HepG2 (cell line): Measurements from ENCODE around the gene UBQLN1. TPM values are rescaled to one million over a fixed set of nuclear protein-coding genes. Genes with fewer than 3 reads are reported as not detected.
A peak's percentile ranks its signal among the peaks of the same experiment; 100 is the strongest.

Experiments used
- ATF7 ChIP-seq, 2 experiments: fragments of 450-650 bp in 1 of 2; sonication (generic) in 1 of 2; formaldehyde crosslinking in 1 of 2; IDR thresholded peaks; 2 replicates each; pipeline versions ENCODE4 v1.4.0 to v1.6.1; 2016 to 2020; ENCODE audit warnings: antibody characterized with exemption in 1 of 2, mild to moderate bottlenecking in 1 of 2, missing genetic modification reagents in 1 of 2
- FOXO4 ChIP-seq: sonication (generic); formaldehyde crosslinking; conservative IDR thresholded peaks from 2 replicates; pipeline ENCODE4 v1.8.1; 2023; ENCODE audit warnings: missing genetic modification reagents
- GZF1 ChIP-seq: sonication (generic); formaldehyde crosslinking; IDR thresholded peaks from 2 replicates; pipeline ENCODE4 v1.5.1; 2020; ENCODE audit warnings: mild to moderate bottlenecking, missing genetic modification reagents
- HMG20A ChIP-seq: IDR thresholded peaks from 2 replicates; pipeline ENCODE4 v1.6.1; 2016; ENCODE audit warnings: borderline replicate concordance
- HNRNPH1 ChIP-seq: fragments of 200-400 bp; formaldehyde crosslinking; optimal IDR thresholded peaks from 2 replicates; pipeline ENCODE3; 2017; ENCODE audit warnings: mild to moderate bottlenecking, low read depth, low read length
- HNRNPL ChIP-seq: fragments of 200-400 bp; formaldehyde crosslinking; IDR thresholded peaks from 2 replicates; pipeline ENCODE4 v1.6.1; 2017; ENCODE audit warnings: mild to moderate bottlenecking, low read depth, low read length
- KDM5B ChIP-seq: sonication (generic); formaldehyde crosslinking; IDR thresholded peaks from 2 replicates; pipeline ENCODE4 v1.4.0; 2020; ENCODE audit warnings: missing genetic modification reagents, mild to moderate bottlenecking, borderline replicate concordance
- SNRNP70 ChIP-seq: fragments of 200-400 bp; formaldehyde crosslinking; IDR thresholded peaks from 2 replicates; pipeline ENCODE4 v1.6.1; 2017; ENCODE audit warnings: mild to moderate bottlenecking, low read depth, low read length, moderate library complexity
- TAF15 ChIP-seq: fragments of 200-400 bp; formaldehyde crosslinking; IDR thresholded peaks from one replicate; pipeline ENCODE4 v1.6.1; 2018; ENCODE audit warnings: mild to moderate bottlenecking, low read depth, low read length; ENCODE audit not compliant: poor library complexity, severe bottlenecking
- TBX2 ChIP-seq: sonication (generic); formaldehyde crosslinking; IDR thresholded peaks from 2 replicates; pipeline ENCODE4 v1.5.0; 2020; ENCODE audit warnings: missing genetic modification reagents, mild to moderate bottlenecking, borderline replicate concordance
- TCF7 ChIP-seq: sonication (generic); IDR thresholded peaks from 2 replicates; pipeline ENCODE4 v1.6.1; 2016; ENCODE audit warnings: antibody characterized with exemption, low read depth
- ZBTB8A ChIP-seq: sonication (generic); formaldehyde crosslinking; IDR thresholded peaks from 2 replicates; pipeline ENCODE4 v1.4.0; 2020; ENCODE audit warnings: mild to moderate bottlenecking, low read depth, missing genetic modification reagents, borderline replicate concordance
- ZFAT ChIP-seq: sonication (generic); formaldehyde crosslinking; conservative IDR thresholded peaks from 2 replicates; pipeline ENCODE4 v1.8.1; 2023; ENCODE audit warnings: missing genetic modification reagents, inconsistent platforms
- ZNF558 ChIP-seq: sonication (generic); formaldehyde crosslinking; IDR thresholded peaks from 2 replicates; pipeline ENCODE4 v1.9.0; 2022; ENCODE audit warnings: mild to moderate bottlenecking, missing genetic modification reagents, borderline replicate concordance
- ZNF773 ChIP-seq: sonication (generic); formaldehyde crosslinking; IDR thresholded peaks from 2 replicates; pipeline ENCODE4 v1.4.0; 2020; ENCODE audit warnings: missing genetic modification reagents, borderline replicate concordance
- ZNF83 ChIP-seq: sonication (generic); formaldehyde crosslinking; IDR thresholded peaks from 2 replicates; pipeline ENCODE4 v1.4.0; 2020; ENCODE audit warnings: missing genetic modification reagents, mild to moderate bottlenecking, borderline replicate concordance
- polyA plus RNA-seq, 8 experiments: library from polyadenylated mRNA; depleted of rRNA in 3 of 8; stranded (reverse) in 7 of 8; unstranded in 1 of 8; fragments of >200 nt; fragmentation: Illumina TruSeq in 4 of 8; extraction: Trizol in 4 of 8; gene quantifications; 2 replicates each; pipeline versions ENCODE4 v1.2.1 to v1.2.3, GENCODE V29; 2011 to 2016; ENCODE audit warnings: low read depth in 4 of 8, missing spikeins in 1 of 8, mixed read lengths in 1 of 8; ENCODE audit not compliant: insufficient read depth in 1 of 8
- total RNA-seq, 5 experiments: library from RNA; depleted of rRNA; stranded (reverse); fragments of >200 nt; fragmentation: Illumina TruSeq; extraction: Trizol; gene quantifications; 2 replicates each; pipeline ENCODE4 v1.2.3, GENCODE V29; 2016; ENCODE audit warnings: low read depth in 1 of 5
- TF ChIP-seq, protein P1 (sequence below): sonication (generic); formaldehyde crosslinking; IDR thresholded peaks from 2 replicates; pipeline ENCODE4 v1.5.0; 2020; ENCODE audit warnings: mild to moderate bottlenecking, missing genetic modification reagents, borderline replicate concordance
- TF ChIP-seq, protein P2 (sequence below): sonication (generic); formaldehyde crosslinking; IDR thresholded peaks from 2 replicates; pipeline ENCODE4 v1.4.0; 2020; ENCODE audit warnings: missing genetic modification reagents
- TF ChIP-seq, protein P3 (sequence below): sonication (generic); formaldehyde crosslinking; IDR thresholded peaks from 2 replicates; pipeline ENCODE4 v1.5.0; 2020; ENCODE audit warnings: missing genetic modification reagents, mild to moderate bottlenecking, borderline replicate concordance
- TF ChIP-seq, protein P4 (sequence below): IDR thresholded peaks from 2 replicates; pipeline ENCODE4 v1.6.1; 2012; ENCODE audit warnings: low read length, improper control_type of control experiment

UBQLN1 gene
- total and polyA plus RNA-seq, 2 of the 13 experiments (the other 11 are each of a cell fraction or from before 2014, with no cell fraction given) = 78.1 to 83.8 TPM

GRCh38 chr9:83623679-83624076 lies 84.1 kb downstream of the UBQLN1 start (continued):
- TF ChIP-seq, protein P1, sequence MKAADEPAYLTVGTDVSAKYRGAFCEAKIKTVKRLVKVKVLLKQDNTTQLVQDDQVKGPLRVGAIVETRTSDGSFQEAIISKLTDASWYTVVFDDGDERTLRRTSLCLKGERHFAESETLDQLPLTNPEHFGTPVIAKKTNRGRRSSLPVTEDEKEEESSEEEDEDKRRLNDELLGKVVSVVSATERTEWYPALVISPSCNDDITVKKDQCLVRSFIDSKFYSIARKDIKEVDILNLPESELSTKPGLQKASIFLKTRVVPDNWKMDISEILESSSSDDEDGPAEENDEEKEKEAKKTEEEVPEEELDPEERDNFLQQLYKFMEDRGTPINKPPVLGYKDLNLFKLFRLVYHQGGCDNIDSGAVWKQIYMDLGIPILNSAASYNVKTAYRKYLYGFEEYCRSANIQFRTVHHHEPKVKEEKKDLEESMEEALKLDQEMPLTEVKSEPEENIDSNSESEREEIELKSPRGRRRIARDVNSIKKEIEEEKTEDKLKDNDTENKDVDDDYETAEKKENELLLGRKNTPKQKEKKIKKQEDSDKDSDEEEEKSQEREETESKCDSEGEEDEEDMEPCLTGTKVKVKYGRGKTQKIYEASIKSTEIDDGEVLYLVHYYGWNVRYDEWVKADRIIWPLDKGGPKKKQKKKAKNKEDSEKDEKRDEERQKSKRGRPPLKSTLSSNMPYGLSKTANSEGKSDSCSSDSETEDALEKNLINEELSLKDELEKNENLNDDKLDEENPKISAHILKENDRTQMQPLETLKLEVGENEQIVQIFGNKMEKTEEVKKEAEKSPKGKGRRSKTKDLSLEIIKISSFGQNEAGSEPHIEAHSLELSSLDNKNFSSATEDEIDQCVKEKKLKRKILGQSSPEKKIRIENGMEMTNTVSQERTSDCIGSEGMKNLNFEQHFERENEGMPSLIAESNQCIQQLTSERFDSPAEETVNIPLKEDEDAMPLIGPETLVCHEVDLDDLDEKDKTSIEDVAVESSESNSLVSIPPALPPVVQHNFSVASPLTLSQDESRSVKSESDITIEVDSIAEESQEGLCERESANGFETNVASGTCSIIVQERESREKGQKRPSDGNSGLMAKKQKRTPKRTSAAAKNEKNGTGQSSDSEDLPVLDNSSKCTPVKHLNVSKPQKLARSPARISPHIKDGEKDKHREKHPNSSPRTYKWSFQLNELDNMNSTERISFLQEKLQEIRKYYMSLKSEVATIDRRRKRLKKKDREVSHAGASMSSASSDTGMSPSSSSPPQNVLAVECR (CRISPR knock-in tag) = peak; percentile 4; the same call in 1 of the 2 replicates
- TF ChIP-seq HMG20A (no peak), HNRNPH1 (no peak), KDM5B (CRISPR knock-in tag) (no peak), TCF7 (no peak), ZNF773 (CRISPR knock-in tag) (no peak), FOXO4 (CRISPR knock-in tag) (0 out of 2 replicates have a peak, but pooled peaks have one; percentile 38), TBX2 (CRISPR knock-in tag) (no peak), ATF7 (IDR thresholded peaks at IDR 0.05) (no peak), ATF7 (CRISPR knock-in tag; IDR thresholded peaks at IDR 0.05) (no peak), ZFAT (no peak), ZNF558 (CRISPR knock-in tag) (no peak), ZBTB8A (no peak), ZNF83 (CRISPR knock-in tag) (no peak), HNRNPL (no peak), TAF15 (no peak), GZF1 (no peak), SNRNP70 (no peak)
- TF ChIP-seq, protein P2, sequence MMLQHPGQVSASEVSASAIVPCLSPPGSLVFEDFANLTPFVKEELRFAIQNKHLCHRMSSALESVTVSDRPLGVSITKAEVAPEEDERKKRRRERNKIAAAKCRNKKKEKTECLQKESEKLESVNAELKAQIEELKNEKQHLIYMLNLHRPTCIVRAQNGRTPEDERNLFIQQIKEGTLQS = no peak
- TF ChIP-seq, protein P3, sequence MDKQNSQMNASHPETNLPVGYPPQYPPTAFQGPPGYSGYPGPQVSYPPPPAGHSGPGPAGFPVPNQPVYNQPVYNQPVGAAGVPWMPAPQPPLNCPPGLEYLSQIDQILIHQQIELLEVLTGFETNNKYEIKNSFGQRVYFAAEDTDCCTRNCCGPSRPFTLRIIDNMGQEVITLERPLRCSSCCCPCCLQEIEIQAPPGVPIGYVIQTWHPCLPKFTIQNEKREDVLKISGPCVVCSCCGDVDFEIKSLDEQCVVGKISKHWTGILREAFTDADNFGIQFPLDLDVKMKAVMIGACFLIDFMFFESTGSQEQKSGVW (CRISPR knock-in tag) = no peak
- TF ChIP-seq, protein P4, sequence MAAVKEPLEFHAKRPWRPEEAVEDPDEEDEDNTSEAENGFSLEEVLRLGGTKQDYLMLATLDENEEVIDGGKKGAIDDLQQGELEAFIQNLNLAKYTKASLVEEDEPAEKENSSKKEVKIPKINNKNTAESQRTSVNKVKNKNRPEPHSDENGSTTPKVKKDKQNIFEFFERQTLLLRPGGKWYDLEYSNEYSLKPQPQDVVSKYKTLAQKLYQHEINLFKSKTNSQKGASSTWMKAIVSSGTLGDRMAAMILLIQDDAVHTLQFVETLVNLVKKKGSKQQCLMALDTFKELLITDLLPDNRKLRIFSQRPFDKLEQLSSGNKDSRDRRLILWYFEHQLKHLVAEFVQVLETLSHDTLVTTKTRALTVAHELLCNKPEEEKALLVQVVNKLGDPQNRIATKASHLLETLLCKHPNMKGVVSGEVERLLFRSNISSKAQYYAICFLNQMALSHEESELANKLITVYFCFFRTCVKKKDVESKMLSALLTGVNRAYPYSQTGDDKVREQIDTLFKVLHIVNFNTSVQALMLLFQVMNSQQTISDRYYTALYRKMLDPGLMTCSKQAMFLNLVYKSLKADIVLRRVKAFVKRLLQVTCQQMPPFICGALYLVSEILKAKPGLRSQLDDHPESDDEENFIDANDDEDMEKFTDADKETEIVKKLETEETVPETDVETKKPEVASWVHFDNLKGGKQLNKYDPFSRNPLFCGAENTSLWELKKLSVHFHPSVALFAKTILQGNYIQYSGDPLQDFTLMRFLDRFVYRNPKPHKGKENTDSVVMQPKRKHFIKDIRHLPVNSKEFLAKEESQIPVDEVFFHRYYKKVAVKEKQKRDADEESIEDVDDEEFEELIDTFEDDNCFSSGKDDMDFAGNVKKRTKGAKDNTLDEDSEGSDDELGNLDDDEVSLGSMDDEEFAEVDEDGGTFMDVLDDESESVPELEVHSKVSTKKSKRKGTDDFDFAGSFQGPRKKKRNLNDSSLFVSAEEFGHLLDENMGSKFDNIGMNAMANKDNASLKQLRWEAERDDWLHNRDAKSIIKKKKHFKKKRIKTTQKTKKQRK = no peak
